Erythroblast (primary cell): ENCODE results near the gene QPRT.
"Not testable (repeated sequence)": the region's sequence is repeated elsewhere in the genome, so short reads cannot be mapped to it uniquely, and the experiment has no call there.

Experiments used
- GATA1 ChIP-seq: IDR thresholded peaks from 2 replicates; pipeline ENCODE4 v1.6.1; 2011; ENCODE audit warnings: low read depth, mild to moderate bottlenecking, control low read depth, low read length, moderate library complexity
- POLR2A ChIP-seq: IDR thresholded peaks from 2 replicates; pipeline ENCODE4 v1.6.1; 2011; ENCODE audit warnings: mild to moderate bottlenecking, low read length

- TF ChIP-seq POLR2A, GATA1: not testable (repeated sequence)
Measured at GRCh38 chr16:29653890-29654289, 25.1 kb upstream of the QPRT start.
